HG02938 (cell line): ENCODE measurements around the gene INPP5E.
"Not testable (repeated sequence)": the region's sequence is repeated elsewhere in the genome, so short reads cannot be mapped to it uniquely, and the experiment has no call there.

Experiments
- ATAC-seq: cut with Tn5 transposase; IDR thresholded peaks from one replicate; pipeline ENCODE4 v1.9.1; 2021; ENCODE audit warnings: mild to moderate bottlenecking, moderate library complexity; ENCODE audit not compliant: unreplicated experiment

The INPP5E gene

DNA sequence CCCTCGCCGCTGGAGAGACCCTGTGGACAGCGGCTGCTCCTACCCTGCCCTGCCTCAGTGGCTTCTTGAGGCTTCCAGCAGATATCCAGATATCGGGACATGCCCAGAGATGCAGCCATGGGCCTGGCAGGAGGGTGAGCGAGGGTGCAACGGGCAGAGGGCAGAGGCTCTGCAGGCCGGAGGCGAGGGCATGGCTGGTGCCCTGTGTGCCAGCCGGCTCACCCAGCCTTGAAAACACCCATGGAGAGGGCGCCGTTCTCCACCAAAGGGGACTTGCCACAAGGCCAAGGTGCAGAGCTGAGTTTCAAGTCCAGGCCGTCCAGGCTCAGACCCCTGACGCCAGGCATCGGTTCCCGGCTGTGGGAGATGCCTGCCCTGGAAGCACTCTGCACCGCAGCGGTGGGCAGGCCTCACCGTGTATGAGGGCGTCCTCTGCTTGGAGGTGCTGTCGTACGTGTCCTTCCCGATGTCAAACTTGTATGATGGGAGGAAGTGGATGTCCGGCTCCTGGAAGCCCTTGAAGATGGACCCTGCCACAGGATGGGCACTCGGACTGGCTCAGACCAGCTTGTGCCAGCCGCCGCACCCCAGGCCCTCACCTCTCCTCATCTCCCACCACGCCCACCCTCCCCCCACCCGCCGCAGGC is 8.9 kb downstream of the INPP5E start:
- ATAC-seq: no peak

DNA sequence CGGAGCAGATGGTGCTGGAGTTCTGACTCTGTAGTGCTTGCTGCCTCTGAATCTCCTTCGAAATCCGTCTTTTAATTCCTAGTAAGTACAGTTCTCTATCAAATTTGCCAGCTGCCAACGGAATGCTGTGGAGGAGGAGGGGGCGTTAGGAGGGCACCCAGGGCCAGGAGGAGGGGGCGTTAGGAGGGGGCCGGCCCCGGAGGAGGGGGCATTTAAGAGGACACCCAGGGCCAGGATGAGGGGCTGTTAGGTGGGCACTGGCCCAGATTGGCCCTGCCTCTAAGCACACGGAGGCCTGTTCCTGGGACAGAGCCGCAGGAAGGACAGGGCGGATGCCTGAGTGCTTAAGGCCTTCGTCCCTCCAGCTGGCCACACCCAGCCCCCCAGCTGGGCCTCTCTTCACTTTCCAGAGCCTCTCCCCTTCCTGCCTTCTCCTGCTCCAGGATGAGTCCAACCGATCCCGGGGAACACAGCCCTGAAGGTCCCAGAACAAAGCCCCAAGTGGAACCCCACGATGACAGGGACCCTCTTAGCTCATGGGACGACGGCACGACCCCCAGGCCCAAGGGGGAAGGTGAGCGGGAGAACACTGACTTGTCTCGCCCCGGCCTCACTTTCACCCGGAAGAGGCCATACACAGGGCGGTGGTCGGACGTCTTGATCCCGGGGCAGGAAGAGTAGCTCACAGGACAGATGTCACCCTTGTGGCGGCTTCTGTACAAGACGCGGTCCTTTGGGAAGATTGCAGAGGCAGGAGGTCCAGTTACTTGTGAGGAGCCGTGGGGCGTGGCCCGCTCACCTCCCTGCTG is 9.8 kb downstream of the INPP5E start:
- ATAC-seq: no peak

DNA sequence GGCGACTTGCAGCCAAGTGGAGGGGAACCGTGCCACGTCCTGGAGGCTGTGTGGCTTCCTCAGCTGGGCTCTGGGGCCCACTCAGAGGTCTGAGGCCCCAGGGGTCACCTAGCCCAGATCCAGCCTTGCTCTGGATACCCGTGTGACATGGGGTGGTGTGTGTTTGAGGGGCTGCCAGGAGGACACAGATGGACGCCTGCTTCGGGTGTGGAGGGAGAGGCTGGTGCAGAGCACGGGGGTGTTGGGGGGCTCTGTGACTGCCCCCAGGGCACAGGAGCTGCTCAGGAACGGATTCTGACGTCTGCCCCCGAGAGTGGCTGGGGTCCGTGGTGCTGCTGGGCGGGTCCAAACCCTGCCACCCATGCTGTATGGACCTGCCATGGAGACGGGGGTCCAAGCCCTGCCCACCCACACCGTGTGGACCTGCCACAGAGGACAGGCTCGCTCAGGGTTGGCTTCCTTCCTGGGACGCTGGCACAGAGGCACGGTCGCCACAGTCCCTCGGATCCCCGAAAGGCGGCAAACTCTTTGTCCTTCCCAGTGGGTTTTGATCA is 10.5 kb downstream of the INPP5E start:
- ATAC-seq: no peak

DNA sequence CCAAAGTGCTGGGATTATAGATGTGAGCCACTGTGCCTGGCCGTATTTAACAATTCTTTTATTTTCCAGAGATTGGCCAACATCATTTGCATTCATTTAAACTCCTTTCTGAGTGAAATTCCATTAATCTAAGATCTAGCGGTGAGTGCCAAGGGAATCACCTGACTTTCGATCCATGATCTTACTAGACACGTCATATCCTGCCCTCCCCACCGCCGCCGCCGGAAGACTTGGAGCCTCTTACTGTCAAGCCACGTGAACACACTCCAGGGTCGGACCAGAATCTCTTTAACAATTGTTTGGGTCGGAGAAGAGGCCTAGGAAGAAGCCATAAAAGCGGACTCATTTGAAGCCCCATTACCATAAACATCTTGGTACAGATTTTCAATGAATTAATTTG is 12.9 kb downstream of the INPP5E start:
- no peak for ATAC-seq

DNA sequence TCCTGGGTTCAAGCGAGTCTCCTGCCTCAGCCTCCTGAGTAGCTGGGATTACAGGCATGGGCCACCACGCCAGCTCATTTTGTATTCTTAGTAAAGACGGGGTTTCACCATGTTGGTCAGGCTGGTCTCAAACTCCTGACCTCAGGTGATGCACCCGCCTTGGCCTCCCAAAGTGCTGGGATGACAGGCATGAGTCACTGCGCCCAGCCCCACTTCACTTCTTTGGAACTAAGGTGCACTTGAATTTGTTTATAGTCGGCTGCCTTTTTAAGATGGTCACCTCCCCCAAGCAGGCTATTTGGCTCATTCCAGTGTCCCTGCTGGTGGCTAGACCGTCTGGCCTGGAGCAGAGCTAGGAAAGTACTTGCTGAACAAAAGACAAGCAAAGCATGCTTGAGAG is 14.3 kb downstream of the INPP5E start:
- not testable (repeated sequence) for ATAC-seq

DNA sequence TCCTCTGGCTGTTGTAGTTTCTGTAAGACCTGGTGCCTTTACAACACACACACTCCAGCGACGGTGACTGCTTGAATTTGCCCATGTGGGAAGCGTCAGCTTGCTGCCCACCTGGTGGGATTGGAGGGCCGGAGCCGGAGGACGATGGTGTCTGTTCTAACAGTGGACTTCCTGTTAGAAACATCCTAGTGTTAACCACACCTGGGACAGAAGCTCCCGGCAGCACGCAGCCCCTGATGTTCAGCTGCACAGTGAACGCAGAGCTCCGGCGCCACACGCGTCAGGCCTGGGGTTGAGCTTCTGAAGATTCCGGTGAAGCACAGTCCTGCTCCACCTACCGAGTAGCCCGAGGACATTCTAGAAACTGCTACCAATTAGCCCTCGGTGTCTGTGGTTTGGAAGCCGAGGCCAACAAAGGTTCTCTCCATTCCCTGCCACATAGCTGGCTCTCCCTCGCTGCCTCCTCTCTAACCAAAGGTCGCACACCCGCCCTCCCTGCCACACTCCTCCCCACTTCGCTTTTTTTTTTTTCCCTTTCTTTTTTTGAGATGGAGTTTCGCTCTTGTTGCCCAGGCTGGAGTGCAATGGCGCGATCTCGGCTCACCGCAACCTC is 14.8 kb downstream of the INPP5E start:
- ATAC-seq: no peak

DNA sequence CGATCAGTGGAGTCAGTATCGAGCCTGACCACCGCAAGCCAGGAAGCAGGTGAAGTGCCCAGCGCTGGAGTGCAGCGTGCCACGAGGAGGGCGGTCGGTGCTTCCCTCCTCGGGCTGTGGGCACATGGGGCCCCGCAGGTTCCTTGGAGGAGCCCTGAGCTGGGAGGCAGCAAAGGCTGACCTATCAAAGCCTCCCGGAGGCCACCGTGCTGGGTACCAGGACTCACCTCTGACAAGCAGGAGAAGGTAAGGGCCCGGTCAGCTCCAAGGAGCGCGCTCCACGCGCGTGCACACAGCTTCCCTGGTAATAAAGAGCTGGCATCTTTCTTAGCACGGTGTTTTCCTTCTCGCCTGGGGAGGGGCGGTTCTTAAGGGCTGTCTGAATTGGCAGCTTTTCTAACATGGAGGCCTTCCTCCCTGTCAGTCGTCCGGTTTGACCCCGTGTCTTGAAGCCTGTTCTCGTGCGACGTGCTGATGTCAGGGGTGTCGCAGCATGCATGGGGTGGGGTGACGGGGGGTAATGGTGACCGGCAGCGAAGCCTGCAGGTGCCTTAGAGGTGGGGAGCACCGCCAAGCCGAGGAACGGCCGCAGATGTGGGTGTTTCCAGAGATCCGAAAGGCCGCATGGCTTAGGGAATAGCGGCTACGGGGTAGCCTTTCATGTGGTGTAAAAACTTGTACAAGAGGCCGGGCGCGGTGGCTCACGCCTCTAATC is 16.1 kb downstream of the INPP5E start:
- no peak for ATAC-seq

DNA sequence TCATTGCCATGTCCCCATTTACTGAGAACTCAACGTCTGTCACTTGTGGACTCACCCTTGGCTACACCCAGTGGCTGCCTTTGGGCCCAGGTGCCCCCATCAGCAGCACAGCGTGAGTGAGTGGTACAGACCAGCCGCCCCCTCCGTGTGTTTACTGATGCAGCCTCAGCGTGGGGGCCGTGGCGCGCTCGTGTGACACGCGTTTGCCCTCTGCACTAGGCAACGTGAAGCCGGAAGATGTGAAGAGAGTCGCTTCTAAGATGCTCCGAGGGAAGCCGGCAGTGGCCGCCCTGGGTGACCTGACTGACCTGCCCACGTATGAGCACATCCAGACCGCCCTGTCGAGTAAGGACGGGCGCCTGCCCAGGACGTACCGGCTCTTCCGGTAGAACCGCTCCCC is 16.8 kb downstream of the INPP5E start:
- ATAC-seq: no peak

DNA sequence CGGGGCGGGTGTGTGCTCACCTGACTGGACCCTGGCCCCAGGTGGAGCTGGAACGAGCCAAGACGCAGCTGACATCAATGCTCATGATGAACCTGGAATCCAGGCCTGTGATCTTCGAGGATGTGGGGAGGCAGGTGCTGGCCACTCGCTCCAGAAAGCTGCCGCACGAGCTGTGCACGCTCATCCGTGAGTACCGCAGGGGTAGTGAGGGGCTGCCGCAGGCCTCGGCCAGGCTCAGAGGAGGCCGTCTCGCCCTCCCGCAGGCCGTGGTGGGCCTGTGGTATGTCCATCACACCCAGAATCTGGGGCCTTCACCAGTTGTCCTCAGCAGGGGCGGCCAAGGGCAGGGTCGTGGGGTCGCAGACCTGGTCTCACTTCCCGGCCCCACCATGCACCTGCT is 17.9 kb downstream of the INPP5E start:
- ATAC-seq: no peak

DNA sequence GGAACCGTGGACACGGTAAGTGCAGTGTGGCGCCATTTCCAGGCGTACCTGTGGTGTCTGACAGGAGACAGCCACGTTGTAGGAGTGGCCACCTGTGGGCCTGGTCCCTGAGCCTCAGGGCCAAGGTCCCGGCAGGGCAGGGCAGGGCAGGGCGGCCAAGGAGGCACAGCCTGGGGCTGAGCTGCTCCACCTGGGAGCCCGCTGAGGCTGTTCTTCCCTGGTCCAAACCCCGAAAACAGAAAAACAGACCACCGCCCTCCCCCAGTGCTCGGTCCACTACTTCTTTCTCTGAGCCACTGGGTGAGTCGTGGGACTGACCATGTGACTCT is 20.6 kb downstream of the INPP5E start:
- ATAC-seq: no peak

DNA sequence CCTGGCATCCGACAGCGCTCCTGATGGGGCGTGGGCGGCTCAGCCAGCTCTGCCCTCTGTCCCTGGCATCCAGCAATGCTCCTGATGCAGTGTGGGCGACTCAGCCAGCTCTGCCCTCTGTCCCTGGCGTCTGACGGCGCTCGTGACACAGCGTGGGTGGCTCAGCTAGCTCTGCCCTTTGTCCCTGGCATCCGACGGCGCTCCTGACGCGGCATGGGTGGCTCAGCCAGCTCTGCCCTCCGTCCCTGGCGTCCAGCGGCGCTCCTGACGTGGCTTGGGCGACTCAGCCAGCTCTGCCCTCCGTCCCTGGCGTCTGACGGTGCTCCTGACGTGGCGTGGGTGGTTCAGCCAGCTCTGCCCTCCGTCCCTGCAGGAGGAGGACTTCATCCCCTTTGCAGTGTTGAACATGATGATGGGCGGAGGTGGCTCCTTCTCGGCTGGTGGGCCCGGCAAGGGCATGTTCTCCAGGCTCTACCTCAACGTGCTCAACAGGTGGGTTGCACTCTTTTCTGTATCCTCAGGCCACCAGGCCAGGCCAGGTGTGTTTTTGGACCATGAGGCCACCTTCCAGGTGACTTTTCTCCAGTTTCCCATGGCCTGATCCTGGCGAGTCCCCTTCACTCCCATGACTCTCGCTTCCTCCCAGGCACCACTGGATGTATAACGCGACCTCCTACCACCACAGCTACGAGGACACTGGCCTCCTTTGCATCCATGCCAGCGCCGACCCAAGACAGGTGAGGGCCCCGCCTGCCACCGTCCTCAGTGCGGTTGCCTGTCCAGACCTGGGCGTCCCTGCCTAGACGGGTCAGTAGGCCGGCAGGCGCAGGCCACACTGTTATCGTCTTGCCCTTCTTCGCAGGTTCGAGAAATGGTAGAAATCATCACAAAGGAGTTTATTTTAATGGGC is 21.2 kb downstream of the INPP5E start:
- no peak for ATAC-seq

DNA sequence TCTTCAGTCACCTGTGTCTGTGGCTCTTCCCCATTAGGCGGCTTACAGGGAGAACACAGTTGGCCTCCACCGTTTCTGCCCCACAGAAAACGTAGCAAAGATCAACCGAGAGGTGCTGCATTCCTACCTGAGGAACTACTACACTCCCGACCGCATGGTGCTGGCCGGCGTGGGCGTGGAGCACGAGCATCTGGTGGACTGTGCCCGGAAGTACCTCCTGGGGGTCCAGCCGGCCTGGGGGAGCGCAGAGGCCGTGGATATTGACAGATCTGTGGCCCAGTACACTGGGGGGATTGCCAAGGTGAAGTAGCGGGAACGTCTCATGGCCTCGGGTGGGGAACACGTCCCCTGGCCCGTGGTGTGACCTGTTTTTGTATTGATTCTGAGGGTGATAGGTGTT is 22.7 kb downstream of the INPP5E start:
- no peak for ATAC-seq

DNA sequence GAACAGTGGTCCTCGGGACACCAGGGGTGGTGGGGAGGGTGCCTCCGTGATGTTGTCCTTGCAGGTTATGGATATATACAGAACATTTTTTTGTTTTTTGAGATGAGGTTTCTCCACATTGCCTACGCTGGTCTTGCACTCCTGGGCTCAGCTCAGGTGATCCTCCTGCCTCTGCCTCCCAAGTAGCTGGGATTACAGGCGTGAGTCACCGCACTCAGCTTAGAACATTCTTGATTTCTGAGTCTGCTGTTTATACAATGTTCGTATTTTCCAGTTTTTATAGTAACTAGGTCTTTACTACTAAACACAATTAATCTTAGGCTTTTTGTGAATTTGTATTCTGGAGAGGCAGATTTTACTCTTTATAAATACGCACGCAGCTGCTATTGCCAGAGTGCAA is 23.2 kb downstream of the INPP5E start:
- ATAC-seq: no peak

DNA sequence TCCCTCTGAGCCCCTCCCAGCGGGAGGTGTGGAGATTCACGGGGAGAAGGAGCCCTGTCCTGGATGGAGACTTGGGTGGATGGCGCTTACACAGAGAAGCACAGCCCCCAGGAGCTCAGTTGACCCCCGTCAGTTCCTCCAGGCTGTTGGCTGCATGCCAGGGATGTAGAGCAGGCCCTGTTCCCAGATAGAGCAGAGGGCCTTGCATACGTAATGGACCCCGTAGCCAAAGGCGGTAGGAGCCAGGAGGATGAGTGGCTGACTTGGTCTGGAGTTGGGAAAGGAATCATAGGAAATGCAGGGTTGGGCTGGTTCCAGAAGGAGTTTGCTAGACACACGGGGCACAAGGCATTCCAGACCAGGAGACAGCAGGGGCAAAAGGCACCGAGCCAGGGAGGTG is 26.7 kb downstream of the INPP5E start:
- no peak for ATAC-seq

DNA sequence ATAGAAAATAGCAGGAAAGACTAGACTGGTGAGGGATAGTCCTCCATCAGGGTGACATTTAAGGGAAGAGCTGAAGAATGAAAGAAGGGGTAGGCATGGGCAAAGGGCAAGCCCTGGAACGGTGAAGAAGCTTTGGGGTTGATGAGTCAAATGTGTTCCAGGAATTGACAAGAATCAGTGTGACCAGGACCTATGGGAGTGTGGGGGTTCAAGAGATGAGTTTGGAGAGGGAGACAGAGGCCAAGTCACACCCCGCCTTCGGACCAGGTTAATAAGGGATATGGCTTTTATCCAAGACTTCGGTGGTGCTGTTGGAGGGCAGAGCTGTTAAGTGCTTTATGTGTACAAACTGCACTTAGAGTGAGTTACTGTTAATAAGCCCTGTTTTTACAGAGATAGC is 28.3 kb downstream of the INPP5E start:
- ATAC-seq: no peak

DNA sequence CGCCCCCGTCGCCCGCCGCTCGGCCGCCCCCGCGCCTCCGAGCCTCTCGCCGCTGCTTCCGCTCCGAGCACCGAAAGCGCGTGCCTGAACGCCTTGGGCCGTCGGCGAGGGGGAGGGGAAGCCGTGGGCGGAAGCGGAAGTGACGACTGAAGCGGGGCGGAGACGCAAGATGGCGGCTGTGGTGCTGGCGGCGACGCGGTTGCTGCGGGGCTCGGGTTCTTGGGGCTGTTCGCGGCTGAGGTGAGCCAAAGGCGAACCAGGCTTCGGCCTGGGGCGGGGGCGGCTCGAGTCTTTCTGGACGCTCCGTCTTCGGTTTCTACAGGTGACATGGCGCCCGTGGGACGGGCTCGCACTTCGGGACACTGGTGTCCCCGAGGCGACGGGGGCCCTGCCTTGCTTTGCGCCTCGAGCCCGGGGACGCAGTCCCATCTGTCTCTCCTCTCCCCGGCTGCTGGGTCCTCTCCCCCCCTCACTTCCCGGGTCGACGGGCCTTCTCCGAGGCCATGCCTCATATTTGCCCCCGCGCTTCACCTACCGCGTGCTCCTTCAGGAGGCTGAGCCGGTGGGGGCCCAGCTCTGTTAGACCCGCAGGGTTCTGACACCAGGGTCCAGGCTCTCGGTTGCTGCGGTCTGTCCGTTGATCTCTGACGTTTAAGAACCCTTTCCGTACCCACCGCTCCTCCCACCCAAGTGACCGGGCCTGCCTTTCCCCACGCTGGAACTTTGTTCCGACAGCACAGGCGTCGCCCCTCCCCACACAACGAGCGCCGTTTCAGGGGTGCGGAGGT is 29.0 kb downstream of the INPP5E start, which contains the start of the genes ENTR1 and PMPCA:
ENTR1 (minus strand) TSS at position 115 of the 788 bp plus-strand sequence. CDS start 217 bp downstream, outside the sequence.
PMPCA (plus strand) TSS at position 159 of the 788 bp plus-strand sequence; CDS start at position 170, 11 bp downstream.
- ATAC-seq: peak; percentile 84

DNA sequence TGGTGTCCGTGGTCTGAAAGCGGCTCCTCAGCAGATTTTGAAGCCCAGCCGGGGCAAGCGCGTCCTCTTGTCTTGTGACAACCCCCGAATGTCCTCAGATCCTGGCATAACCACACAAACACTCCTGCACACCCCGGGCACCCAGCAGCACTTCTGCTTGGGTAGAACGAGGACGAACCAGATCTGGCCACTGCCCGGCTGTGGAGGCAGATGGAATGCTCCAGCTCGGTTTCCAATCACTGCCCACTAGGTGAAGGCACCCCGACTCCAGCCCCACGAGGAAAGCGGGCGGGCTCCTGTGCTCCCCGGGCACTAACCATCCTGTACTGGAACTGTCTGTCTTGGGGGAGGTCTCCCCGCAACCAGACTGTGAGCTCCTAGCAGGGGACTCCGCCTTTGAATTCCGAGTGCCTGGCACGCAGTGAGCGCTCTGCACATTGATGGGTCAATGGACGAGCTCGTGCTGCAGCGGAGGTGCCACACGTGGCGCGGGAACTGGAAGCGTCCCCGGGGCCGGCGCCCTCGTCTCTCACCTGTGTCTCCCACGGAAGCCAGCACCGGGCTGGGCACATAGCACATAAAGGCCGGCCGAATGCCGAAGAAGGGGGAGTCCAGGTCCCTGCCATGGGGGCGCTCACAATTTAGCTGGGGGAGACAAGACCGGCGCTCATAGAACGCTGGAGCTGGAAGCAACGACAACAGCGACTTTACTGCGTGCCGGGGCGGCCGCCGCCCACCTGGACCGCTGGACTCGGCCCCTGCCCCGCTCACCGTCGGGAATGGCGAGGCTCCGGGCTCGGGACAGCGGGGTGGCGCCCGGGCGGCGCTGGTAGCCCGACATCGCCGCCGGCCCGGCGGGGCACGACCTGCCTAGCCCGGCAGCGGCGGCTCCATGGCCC is 29.8 kb downstream of the INPP5E start:
- ATAC-seq: peak; percentile 27

DNA sequence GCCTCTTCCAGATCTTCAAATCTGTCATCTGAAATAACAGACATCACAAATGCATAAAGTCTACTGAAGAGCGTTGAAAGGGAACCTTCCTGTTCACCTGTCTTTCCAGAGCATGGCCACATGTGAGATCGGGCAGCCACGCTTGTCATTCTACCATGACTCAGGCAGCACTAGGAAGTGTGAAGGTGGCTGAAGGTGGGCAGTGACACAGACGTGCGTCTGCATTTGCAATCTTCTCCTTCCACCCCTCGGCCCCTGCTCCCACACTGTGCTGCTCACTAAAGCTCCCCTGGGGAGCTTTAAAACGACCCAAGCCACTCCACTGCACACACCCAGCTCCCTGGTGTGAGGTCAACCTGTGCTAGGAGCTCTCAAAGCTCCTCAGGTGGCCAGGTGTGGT is 31.7 kb downstream of the INPP5E start:
- no peak for ATAC-seq
